NCI-H526 treated with DMSO at 0.1 percent for 48 hours (cell line): ENCODE results near the gene GYPC.

Experiments
- DNase-seq: peaks from one replicate; lab custom pipeline; 2025; lab: John Stamatoyannopoulos, UW

GYPC gene

DNA sequence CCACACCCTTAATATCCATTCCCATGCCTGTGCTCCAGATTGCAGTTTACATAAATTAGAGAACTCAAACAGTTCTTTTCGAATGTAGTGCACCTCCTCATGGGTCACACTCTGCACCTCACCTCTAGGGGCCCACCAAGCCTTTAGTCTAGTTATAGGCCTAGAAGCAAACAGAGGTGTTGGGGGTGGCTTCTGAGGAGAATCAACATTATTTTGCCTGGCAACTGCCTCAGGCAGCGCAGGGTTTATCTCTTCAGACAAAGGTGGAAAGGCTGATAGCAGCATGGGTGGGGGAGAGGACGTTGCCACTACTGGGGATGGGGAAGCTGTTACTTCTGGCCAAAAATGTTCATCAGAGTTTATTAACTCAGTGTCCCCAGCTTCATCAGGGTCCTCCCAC is 5.0 kb upstream of the GYPC start:
- no peak for DNase-seq

DNA sequence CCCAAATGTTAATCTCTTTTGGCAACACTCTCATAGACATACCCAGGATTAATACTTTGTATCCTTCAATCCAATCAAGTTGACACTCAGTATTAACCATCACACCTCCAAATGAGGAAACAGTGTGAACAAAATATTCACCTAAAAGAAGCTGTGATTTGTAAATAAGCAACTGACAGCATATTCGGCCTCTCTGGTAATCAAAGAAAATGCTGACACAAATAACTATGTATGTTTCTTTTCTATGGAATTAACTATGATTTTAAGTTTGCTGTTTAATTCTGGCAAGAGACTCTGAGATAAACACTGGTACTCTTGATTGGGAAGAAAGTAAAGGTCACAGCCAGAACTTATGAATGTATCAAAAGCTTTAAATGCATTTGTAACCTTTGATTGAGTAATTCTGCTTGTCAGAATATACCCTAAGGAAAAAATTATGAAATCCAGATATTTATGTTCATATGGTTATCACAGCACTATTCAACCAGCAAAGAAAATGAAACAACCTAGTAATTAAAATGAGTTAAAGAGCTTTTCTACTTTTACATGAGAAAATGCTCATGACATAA is 3.6 kb upstream of the GYPC start:
- no peak for DNase-seq

DNA sequence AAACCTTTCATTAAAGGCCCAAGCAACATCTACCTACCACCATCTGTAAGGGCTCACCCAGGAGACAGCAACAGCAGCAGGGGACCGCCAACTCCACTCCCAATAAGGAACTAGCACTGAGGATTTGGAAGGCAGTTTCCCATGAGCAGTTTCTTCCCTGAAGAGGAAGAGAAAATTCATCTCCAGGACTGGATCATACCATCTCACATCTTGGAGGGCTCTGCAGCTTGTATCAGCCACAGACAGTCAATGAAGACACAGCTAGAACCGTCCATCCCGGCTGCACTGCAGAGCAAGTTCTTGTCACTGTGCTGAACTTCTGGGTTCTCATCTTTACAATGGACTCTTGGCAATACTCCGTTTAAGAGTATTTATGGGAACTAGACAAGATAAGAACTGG is 2.8 kb upstream of the GYPC start:
- no peak for DNase-seq

DNA sequence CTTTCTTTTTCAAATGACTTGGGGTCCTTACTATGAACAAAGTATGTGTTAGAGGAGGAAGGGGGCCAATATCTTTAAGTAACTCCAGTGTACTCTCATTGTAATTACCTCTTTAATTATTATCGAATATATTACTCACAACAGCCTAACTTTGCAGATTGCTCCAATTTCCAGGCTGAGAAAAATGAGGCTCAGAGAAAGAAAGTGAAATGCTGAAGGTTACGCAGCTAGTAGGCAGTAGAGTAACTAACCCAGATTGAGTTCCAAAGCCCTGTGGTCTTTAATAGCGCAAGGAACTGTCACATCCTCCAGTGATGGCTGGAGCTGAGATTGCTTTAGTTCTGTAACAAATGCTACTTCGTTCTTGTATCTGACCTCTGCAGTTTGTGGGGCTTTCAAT is 2.2 kb upstream of the GYPC start:
- DNase-seq, result no peak

DNA sequence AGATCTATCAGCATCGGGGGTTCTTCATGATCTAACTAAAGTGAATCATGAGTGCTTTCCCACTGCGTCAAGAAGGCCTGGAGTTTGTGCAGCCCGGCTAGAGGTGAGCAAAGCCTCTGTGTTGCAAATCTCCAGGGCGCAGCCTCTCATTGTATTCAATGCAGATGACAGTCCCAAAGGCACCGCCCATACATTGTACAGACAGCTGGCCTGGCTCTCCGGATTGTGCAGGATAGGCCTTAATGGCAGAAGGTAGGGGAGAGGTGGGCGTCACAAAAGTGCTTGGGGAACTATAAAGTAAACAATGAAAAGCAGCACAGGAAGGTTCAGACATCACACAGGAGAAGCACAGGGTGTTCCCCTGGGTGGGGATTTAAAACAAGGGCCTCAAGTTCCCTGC is 907 bp upstream of the GYPC start:
- no peak for DNase-seq

DNA sequence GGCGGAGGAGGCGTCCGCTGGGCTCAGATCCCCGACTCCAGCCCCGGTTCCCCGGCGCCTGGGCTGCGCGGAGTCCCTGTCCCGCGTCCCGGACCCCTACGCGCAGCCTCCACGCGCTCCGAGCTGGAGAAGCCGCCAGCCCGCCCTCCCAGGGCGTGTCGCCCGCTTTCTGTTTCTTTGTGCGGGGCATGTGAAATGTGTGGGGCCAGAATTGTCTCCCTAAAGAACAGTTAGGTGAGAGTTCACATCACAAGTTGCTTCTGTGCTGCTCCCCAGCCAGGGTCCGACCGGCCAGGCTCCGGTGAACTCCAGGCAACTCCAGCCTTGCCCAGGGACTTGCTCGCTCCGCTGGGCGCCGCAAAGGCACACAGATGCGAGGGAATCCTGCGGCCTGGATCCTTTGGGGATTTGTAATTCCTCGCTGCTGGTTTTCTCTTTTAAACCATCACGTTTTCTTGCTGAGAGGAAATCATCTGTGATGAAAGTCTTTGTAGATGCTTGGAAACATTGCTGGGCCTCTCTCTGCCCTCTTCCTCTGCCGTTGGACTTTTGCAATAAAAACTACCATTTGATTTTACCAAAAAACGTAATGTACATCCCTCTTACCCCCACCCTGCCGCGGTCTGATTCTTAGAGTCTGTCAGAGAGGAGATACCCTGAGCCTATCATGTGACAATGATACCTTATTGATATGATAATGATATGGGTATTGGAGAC is 631 bp downstream of the GYPC start:
- no peak for DNase-seq

DNA sequence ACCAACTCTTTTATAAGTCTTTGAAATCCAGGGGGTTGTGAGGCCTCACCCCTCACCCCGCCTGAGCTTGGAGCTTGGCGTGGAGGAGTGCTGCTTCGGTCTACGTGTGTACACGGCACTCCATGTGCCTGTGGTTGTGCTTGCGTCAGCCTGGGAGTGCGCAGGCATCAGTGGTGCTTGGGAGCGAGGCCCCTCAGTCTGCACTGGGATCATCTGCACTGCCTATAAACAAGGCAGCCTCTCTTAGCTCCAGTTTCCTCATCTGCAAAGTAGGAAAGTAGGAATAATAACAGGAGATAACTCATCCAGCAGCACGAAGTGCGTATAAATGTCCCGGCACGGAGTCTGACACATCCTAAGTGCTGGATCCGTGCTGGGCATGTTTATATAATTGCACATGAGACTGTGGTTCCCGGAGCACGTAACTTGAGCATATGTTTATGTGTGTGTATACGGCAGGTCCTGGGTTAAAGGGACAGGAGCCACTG is 1.2 kb downstream of the GYPC start:
- DNase-seq, result no peak

DNA sequence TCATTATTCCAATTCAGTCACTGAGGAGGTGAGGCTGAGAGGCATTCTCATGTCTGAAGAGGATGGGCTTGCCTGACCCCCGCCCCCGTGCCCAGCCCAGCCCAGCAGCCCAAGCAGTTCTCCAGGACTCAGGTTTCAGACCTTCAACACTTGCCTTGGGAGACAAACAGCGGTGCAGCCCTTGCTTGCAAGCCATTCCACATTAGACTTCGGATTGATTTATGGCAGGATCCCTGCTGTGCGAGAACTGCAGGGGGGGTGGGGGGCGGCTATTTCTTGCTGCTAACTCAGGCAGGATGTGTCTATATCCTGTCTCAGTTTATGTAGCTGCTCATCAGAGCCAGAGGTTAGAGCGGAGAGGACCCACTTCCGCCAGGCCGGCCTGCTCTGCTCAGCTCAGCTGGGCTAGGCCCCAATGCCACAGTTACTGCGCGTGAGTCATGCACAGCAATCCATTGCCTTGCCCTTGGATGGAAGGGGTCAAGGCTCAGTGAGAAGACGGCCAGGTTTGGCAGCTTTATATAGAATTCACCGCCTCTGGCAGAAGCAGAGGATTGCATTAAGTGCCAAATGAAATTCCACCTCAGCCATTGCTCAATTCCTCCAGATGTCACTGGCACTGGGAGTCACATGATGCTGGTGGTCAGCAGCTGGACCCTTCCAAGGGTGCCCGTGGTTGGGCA is 1.8 kb downstream of the GYPC start:
- no peak for DNase-seq

DNA sequence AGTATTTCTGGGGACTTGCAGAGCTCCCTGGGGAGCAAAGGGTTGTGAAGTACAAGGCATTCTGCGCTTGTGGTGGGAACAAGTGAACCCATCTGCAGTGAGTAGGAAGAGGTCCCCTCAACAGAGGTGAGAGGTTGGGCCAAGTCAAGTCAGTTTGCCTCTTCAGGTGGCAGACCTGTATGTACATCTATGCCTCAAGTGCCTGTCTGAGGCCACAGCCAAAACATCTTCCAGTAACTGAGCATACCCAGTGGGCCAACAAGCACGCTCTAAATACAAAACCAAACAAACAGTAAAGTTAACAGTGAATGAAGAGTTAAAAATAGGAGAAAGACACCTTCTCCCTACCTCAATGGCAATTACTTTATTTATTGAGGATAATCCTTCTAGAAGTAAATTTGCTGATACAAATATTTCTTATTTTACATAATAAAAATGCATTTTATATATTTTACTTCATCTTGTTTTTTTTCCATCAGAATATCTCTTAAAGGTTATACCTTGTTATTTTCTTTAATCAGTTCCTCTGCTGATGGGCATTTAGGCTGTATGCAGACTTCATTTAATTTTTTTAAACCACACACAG is 2.5 kb downstream of the GYPC start:
- DNase-seq, result no peak

DNA sequence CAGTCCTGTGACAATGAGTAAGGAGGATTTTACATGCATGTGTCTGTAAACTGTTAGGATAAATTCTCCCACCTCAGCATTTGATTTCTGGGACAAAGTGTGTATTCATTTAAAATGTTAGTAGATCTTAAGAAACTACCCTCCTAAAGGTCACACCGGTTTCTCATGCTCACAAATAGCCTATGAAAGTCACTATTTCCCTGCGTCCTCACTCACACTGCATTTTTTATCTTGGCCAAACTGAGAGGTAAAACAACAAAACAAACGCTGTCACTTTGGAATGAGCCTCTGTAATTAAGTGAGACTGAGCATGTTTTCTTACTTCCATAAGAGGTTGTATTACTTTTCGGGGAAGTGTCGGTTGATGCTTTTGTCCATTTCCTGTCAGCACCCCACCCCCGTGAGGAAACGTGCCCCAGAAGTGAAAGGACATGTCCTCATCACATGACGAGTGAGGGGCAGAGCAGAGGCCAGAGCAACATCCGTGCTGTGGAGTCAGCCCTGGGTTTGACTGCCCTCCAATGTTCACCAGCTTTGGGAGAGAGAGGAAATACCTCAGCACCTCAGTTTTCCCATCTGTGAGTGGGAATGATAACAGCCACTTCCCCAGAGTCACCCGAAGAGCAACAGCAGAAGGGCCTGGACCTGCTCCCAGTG is 3.1 kb downstream of the GYPC start:
- no peak for DNase-seq

DNA sequence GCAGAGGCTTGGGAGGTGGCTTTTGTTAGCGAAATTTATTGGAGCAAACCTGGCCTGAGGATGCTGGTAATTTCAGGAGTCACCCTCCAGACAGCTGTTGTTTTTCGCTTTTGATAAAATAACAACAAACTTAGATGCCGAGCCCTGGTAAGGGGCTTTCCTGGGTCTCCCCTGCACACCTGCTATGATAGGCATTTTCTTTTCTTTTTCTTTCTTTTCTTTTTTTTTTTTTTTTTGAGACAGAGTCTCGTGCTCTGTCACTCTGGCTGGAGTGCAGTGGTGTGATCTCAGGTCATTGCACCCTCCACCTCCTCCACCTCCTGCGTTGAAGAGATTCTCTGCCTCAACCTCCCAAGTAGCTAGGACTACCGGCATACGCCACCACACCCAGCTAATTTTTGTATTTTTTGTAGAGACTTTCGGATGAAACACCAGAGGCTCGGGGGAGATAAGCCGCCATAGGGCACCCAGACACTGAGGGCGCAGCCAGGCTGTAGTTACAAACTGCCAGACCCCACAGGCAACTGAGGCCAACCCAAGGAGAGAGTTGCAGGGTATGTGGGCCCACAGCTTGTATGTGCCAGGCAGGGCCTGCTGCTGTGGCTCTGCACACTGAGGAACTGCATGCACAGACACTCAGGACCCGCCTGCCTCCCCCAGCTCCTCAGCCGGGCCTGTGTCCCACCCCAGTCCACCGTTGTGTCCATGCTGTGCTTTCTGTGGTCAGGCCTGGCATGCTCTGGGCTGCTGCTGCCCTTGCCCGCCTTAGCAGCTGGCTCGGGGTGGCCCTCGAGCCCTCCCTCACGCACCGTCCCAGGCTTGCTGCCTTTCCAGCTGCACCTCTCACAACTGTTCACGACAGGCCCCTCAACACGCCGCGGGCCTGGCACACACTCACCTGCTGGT is 3.9 kb downstream of the GYPC start:
- no peak for DNase-seq

DNA sequence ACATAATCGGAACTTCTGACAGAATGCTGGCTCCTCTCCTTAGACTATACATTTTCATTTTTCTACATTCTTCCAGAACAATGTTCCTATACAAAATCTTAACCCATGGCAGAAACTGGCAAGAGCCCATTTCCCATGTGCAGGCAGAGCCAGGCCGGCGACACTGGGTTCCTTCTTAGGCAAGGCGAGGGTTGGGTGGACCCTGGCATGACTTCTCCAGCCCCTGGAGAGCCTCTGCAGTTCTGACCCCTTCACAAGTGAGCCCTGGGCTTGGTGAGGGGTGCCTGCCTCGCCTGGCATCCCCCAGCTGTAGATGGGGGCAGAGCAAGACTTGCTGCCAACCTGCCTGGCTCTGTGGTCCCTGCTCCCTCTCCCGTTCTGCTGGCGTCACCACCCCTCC is 5.0 kb downstream of the GYPC start:
- DNase-seq, result no peak

DNA sequence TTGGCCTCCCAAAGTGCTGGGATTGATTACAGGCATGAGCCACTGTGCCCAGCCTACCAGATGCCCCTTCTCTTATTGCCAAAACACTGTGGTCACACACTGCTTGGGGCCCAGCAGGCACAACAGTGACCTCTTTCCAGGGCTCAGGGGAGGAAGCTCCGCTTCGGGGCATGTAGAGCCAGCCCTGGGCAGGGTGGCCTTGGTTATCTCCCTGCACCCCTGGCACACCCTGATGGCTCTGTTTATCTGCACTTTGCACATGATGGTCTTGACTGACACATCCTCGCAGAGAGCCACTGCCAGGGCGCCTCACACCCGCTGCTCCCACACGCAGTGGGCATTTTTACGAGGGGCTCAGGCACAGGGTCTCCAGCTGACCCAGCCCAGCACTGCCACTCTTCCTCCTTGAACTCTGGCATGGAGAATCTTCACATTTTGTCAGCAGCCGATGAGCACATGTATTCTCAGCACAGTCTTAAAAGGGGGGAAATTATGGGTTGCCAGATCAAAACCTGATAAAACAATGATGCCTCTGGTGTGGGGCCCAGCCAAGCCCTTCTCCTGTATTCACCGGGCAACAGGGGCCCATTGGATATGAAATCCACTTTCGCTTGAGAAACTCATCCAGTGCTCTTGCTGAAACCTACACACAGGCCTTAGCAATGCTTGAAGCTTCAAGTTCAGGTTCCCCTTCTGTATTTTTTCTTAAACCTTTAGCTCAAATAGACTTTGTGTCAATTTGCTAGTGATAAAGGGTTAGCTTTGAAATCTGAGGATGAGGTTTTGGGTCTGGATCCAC is 5.9 kb downstream of the GYPC start:
- DNase-seq, result no peak

DNA sequence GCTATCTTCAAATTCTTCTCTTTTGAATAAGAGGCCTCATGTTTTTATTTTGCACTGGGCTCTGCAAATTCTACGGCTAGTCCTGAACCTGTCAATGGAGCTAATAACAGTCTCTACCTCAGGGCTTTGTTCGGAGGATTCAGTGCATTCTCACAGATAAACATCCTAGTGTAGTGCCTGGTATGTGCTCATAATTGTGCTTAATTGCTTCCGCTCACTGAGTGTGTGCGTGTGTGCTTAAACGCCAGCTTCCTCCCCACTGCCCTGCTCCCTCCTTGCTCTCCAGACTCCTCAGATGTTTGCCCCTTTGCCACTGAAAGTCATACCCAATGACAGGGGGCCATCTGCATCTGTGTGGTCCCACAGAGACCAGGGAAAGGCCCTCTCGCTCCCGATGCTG is 6.7 kb downstream of the GYPC start:
- DNase-seq, result no peak

DNA sequence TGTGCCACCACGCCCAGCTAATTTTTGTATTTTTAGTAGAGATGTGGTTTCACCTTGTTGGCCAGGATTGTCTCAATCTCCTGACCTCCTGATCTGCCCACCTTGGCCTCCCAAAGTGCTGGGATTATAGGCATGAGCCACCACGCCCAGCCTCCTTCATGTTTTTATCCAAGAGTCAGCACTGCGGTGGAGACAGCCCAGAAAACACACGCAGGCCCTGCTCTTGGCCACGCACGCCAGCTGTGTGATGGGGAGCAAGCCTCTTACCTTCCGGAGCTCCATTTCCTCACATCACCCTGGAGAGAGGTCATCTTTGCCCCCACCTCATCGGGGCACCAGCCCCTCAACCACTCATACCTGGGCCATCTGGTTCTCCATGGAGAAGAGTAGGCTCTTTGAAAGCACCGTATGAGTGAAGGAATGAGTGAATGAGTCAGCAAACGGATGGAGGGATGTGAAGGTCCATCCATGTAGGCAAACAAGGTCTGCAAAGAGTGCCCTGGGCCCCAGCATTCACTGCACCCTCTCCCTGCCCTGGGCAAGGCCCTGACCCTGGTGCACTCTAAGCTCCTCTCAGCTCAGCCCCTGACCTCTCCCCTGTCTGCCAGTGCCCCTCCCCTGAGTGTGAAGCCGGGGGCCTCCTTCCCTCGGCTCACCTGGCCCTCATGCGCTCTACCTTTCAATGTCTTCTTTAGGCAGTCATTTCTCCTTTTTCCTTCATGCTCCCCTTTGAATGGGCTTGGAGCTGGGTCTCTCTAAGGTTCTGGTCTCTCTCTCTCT is 7.4 kb downstream of the GYPC start:
- no peak for DNase-seq

DNA sequence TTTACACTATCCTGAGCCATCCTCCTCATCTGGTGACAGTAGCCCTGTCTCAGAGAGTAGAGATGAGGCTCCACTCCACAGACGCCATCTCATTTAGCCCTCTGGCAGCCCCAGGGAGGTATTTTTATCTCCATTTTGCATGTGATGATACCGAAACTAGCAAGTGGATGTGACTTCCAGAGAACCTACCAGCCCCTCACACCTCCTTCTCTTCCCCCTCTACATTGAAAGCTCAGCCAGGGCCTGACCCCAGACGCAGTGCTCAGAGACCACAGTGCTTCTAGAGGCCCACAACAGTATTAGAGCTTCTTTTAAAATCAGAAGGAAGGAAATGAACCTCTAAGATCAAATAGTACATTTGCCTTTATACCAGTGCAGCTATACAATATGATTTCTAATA is 8.3 kb downstream of the GYPC start:
- no peak for DNase-seq

DNA sequence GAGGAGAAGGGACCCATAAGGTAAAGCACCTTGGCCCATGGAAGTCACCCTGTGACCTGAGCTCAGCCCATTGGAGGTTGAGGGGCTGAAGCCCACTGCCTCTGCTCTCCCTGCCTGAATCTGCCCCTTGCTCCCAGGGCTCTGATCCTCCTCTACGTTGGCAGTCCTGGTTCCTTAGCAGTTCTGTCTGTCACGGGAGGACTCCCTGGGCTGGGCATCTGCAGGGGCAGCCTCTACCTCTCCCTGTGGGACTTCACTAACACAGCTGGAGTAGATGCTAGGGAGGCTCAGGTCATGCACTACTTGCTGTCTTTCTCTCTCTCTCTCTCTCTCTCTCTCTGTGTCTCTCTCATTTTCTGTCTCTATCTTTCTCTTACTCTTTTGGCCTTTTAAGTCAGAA is 8.7 kb downstream of the GYPC start:
- DNase-seq, result no peak

DNA sequence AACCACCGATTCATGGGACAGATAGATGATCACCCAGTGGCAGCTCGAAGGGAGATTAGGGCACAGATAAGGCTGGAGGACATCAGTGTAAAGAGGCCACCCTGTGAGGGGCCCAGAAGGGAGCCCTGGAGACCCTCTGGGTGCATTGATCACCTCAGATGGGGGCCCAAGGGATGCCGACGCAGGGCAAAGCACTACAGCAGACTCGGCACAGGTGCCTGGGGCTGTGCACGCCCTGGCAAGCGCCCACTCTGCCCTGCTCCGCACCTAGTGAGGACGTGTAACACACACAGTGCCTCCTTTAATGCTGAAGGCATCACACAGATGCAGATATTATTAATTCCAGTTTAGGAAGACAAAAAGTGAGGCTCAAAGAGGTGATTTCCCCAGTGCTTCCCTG is 9.5 kb downstream of the GYPC start:
- no peak for DNase-seq

DNA sequence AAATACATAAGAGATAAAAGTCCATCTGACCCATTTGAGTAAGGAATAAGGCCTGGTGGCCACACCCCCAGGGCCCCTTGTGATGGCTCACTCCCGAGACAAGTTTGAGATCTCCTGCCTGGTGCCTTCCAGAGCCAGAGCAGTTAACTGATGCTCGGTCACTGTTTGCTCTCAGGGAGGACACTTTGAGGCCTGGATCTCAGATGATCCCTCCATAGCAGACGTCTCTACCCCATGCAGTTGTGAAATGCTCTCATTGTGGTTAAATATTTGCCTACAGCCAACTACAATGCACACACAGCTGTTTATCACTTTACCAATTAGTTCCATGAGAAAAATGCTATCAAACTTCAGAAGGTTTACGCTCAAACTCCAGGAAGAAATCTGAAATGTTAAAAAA is 12.3 kb downstream of the GYPC start:
- DNase-seq, result no peak

DNA sequence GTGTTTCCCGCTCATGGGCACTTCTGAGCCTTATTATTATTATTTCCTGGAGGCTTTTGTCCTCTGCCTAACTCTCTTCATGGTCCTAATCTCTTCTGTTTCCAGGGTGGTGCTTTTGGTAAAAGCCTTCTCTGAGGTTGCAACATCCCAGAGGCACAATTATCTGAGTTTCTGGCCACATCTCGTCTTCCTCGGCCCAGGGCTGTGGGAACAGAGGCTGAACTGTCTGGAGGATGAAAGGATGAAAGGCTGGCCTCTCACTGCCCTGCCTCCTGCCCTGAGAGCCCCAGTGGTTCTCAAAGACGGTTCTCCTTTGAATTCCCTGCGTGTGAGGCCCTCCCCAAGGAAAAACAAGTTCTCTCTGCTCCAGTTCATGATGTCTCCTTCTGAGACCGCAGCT is 13.8 kb downstream of the GYPC start:
- no peak for DNase-seq
